IMR-90 (cell line): Measurements from ENCODE around the gene PLCG2.
"Not testable (repeated sequence)": the region's sequence is repeated elsewhere in the genome, so short reads cannot be mapped to it uniquely, and the experiment has no call there.

Experiments
- BHLHE40 ChIP-seq: fragments of 150-350 bp; IDR thresholded peaks from 2 replicates; pipeline ENCODE4 v1.6.1; 2016; ENCODE audit warnings: mild to moderate bottlenecking, low read depth, low read length
- CTCF ChIP-seq: conservative IDR thresholded peaks from 2 replicates; pipeline ENCODE4 v1.5.1; 2012; ENCODE audit warnings: mild to moderate bottlenecking, low read depth, low read length, improper control_type of control experiment
- MAZ ChIP-seq: IDR thresholded peaks from 2 replicates; pipeline ENCODE4 v1.6.1; 2012; ENCODE audit warnings: low read depth, mild to moderate bottlenecking, low read length, improper control_type of control experiment, moderate library complexity, borderline replicate concordance

GRCh38 chr16:81762322-81762721, 16.8 kb upstream of the PLCG2 start:
- TF ChIP-seq BHLHE40, CTCF, MAZ: not testable (repeated sequence)
